Breast epithelium (tissue), 4 donors: ENCODE data around the gene INCA1. TPM values are rescaled to one million over a fixed set of nuclear protein-coding genes. Genes with fewer than 3 reads are reported as not detected.

Source experiments
- DNase-seq, 2 donors: peaks; one replicate each; pipeline ENCODE4 v3.0.0-alpha.2; 2019; ENCODE audit warnings: low spot score in 2 of 2
- H3K27ac ChIP-seq, 2 donors: fragments of 200-600 bp; sonication (generic) in 1 of 2; one replicate each; pipeline ENCODE4 v1.5.1; 2016 to 2019; ENCODE audit warnings: mild to moderate bottlenecking in 1 of 2
- H3K27me3 ChIP-seq, 2 donors: fragments of 200-600 bp; sonication (generic) in 1 of 2; one replicate each; pipeline versions ENCODE4 v1.5.1 to v1.6.0; 2017 to 2019; ENCODE audit warnings: control low read depth in 1 of 2, mild to moderate bottlenecking in 1 of 2
- H3K36me3 ChIP-seq: fragments of 200-600 bp; one replicate; pipeline ENCODE4 v1.5.1; 2019
- H3K4me1 ChIP-seq, 2 donors: fragments of 200-600 bp; sonication (generic); one replicate each; pipeline ENCODE4 v1.5.1; 2016 to 2019; ENCODE audit warnings: control low read depth in 1 of 2
- H3K4me3 ChIP-seq, 3 donors: fragments of 200-600 bp; sonication (generic); 1 replicate in 2 of 3; 2 replicates in 1 of 3; pipeline ENCODE4 v1.5.1; 2016 to 2019; ENCODE audit warnings: mild to moderate bottlenecking in 3 of 3, moderate library complexity in 2 of 3
- H3K9me3 ChIP-seq, 2 donors: fragments of 200-600 bp; sonication (generic) in 1 of 2; one replicate each; pipeline ENCODE4 v1.5.1; 2016 to 2019; ENCODE audit warnings: control low read depth in 1 of 2
- CTCF ChIP-seq, 3 donors: fragments of 450-650 bp; IDR thresholded peaks; one replicate each; pipeline ENCODE4 v1.5.1; 2016 to 2017; ENCODE audit warnings: antibody characterized with exemption in 3 of 3, mild to moderate bottlenecking in 3 of 3, moderate library complexity in 3 of 3
- POLR2A ChIP-seq: fragments of 450-650 bp; IDR thresholded peaks from one replicate; pipeline ENCODE4 v1.6.1; 2016; ENCODE audit warnings: antibody characterized with exemption, mild to moderate bottlenecking, moderate library complexity
- POLR2AphosphoS5 ChIP-seq, 3 donors: sonication (generic); formaldehyde crosslinking; IDR thresholded peaks; one replicate each; pipeline ENCODE4 v1.6.1; 2017; ENCODE audit warnings: antibody characterized with exemption in 3 of 3
- intact Hi-C: fragments of 100-400 bp; cut with DNase I; formaldehyde crosslinking; loops from one replicate; pipeline ENCODE4 v1.15.1; 2023; ENCODE audit warnings: low total_unique reads
- total RNA-seq, 3 donors: library from RNA; depleted of rRNA; stranded (reverse); fragments of >200 nt; gene quantifications; one replicate each; pipeline ENCODE4 v1.1.0, GENCODE V29; 2016

Gene INCA1
- total RNA-seq, 3 donors from 2014 or later, result 0.66 to 2.9 (median 1.9) TPM

DNA sequence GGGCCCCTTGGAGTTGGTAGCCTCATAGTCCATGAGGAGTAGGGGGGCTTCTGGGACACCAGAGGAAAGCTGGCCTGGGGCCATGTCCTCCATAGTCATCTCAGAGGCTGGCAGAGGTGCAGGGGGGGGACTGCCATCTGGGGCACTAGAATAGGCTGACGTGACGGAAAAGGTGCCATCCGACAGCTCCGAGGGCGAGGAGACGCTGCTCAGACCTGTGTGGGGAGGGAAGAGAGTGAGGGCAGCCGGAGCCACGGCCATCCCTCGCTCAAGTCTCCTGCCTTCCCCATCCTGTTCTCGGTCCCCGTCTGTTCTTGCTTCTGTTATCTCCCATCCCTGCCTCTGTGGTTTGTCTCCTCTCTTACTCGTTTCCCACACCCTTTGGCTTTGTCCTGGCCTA lies 25.0 kb downstream of the INCA1 start:
- peaks cover 4% of the 10 kb centered on the region for H3K36me3 ChIP-seq
- no peaks in the 10 kb centered on the region for H3K27me3 ChIP-seq
- intact Hi-C loops, result no loop called here
- TF ChIP-seq CTCF (IDR thresholded peaks at IDR 0.05) (no peak), POLR2AphosphoS5 (IDR thresholded peaks at IDR 0.05) (no peak), POLR2A (no peak)
- peaks cover 0 to 8% of the 10 kb centered on the region in 2 donors for H3K4me1 ChIP-seq
- no peaks in the 10 kb centered on the region for H3K9me3 ChIP-seq
- H3K27ac ChIP-seq, result peak overlapping the region; percentile 73 to 89
- H3K4me3 ChIP-seq, result no peak overlapping the region
- DNase-seq, result no peak

DNA sequence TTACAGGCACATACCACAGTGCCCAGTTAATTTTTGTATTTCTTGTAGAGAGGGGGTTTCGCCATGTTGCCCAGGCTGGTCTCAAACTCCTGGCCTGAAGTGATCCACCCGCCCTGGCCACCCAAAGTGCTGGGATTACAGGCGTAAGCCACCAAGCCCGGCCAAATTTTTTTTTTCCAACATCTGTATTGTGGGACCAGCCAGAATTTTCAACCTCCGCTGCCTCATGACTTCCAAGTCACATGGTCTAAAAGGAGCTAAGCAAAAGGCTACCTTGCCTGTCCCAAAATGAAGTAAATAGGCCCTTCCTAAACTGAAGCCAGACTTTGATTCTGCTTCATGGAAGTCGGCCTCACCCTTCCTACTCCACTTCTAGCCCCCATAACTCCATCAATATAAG lies 25.5 kb downstream of the INCA1 start:
- no peak overlapping the region for H3K4me3 ChIP-seq
- peaks cover 0 to 8% of the 10 kb centered on the region in 2 donors for H3K4me1 ChIP-seq
- TF ChIP-seq POLR2A (no peak), CTCF (IDR thresholded peaks at IDR 0.05) (no peak), POLR2AphosphoS5 (IDR thresholded peaks at IDR 0.05) (no peak)
- H3K9me3 ChIP-seq, result no peaks in the 10 kb centered on the region
- intact Hi-C loops, result no loop called here
- no peaks in the 10 kb centered on the region for H3K36me3 ChIP-seq
- no peaks in the 10 kb centered on the region for H3K27me3 ChIP-seq
- DNase-seq, result no peak
- H3K27ac ChIP-seq, result peak overlapping the region; percentile 73 to 89

GRCh38 chr17:4970273-4970672 lies 27.0 kb downstream of the INCA1 start:
- H3K9me3 ChIP-seq, result no peaks in the 10 kb centered on the region
- H3K36me3 ChIP-seq, result no peaks in the 10 kb centered on the region
- H3K27me3 ChIP-seq, result no peaks in the 10 kb centered on the region
- no peak for DNase-seq
- TF ChIP-seq POLR2A (no peak), CTCF (IDR thresholded peaks at IDR 0.05) (no peak), POLR2AphosphoS5 (IDR thresholded peaks at IDR 0.05) (no peak)
- H3K4me1 ChIP-seq, result peaks cover 0 to 17% of the 10 kb centered on the region in 2 donors
- H3K27ac ChIP-seq, result peak overlapping the region; percentile 90 to 95
- no peak overlapping the region for H3K4me3 ChIP-seq
- intact Hi-C loops, result no loop called here

GRCh38 chr17:4969551-4970173 lies 27.7 kb downstream of the INCA1 start:
- intact Hi-C loops, result loop anchor here (2.0 kb wide), 1 partner anchor 21 kb away; the partner anchor contains the start of gene PFN1
- no peaks in the 10 kb centered on the region for H3K27me3 ChIP-seq
- peak overlapping the region in 2 of 3 donors; percentile 65 to 86 for H3K4me3 ChIP-seq
- no peak for DNase-seq
- no peak for TF ChIP-seq POLR2AphosphoS5 (IDR thresholded peaks at IDR 0.05)
- TF ChIP-seq POLR2A, result no peak
- TF ChIP-seq CTCF (IDR thresholded peaks at IDR 0.05), result no peak
- no peaks in the 10 kb centered on the region for H3K36me3 ChIP-seq
- H3K4me1 ChIP-seq, result peaks cover 0 to 19% of the 10 kb centered on the region in 2 donors
- H3K27ac ChIP-seq, result peak overlapping the region; percentile 90 to 95
- H3K9me3 ChIP-seq, result no peaks in the 10 kb centered on the region

GRCh38 chr17:4969047-4969550 lies 28.2 kb downstream of the INCA1 start:
- H3K4me1 ChIP-seq, result peaks cover 0 to 19% of the 10 kb centered on the region in 2 donors
- TF ChIP-seq POLR2A, result no peak
- TF ChIP-seq POLR2AphosphoS5 (IDR thresholded peaks at IDR 0.05), result peak; percentile 26 to 70 (median 34)
- no peak for TF ChIP-seq CTCF (IDR thresholded peaks at IDR 0.05)
- peak overlapping the region; percentile 90 to 95 for H3K27ac ChIP-seq
- H3K9me3 ChIP-seq, result no peaks in the 10 kb centered on the region
- intact Hi-C loops, result loop anchor here (2.0 kb wide), 1 partner anchor 20 kb away; the partner anchor contains the start of gene PFN1
- no peak for DNase-seq
- no peaks in the 10 kb centered on the region for H3K36me3 ChIP-seq
- H3K27me3 ChIP-seq, result no peaks in the 10 kb centered on the region
- peak overlapping the region; percentile 65 to 86 (median 65) for H3K4me3 ChIP-seq
